Measurements from ENCODE around the gene NIPA2.

DNA sequence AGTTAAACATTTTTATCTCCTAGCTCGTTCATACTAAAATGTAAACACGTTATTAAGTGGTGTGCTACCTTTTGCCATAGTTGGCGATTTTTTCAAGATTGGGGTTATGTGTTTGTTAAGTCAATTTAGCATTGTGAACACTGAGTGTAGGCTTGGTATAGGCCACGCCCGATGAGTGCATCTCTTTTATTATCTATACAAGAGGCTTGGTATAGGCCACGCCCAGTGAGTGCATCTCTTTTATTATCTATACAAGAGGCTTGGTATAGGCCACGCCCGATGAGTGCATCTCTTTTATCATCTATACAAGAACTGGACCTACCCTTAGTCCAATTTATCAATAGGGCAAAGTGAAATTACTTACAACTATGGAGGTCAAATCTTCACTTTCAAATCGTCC is 70.4 kb downstream of the NIPA2 start:
- TF ChIP-seq, protein P1, sequence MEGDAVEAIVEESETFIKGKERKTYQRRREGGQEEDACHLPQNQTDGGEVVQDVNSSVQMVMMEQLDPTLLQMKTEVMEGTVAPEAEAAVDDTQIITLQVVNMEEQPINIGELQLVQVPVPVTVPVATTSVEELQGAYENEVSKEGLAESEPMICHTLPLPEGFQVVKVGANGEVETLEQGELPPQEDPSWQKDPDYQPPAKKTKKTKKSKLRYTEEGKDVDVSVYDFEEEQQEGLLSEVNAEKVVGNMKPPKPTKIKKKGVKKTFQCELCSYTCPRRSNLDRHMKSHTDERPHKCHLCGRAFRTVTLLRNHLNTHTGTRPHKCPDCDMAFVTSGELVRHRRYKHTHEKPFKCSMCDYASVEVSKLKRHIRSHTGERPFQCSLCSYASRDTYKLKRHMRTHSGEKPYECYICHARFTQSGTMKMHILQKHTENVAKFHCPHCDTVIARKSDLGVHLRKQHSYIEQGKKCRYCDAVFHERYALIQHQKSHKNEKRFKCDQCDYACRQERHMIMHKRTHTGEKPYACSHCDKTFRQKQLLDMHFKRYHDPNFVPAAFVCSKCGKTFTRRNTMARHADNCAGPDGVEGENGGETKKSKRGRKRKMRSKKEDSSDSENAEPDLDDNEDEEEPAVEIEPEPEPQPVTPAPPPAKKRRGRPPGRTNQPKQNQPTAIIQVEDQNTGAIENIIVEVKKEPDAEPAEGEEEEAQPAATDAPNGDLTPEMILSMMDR (conservative IDR thresholded peaks at IDR 0.05; ENCODE audit: low read depth, low read length) = no peak
- no peak for TF ChIP-seq EZH2phosphoT487 (IDR thresholded peaks at IDR 0.05; ENCODE audit: borderline replicate concordance, low read length)
- TF ChIP-seq EZH2 (IDR thresholded peaks at IDR 0.05; ENCODE audit: low read length, unreplicated experiment) = no peak
